Activated B cell treated with CpG ODN at 0.5 μM for 24 hours (primary cell): ENCODE measurements around the gene AIF1. TPM values are rescaled to one million over a fixed set of nuclear protein-coding genes. Genes with fewer than 3 reads are reported as not detected.

Source experiments
- ATAC-seq: fragments of 200-7000 bp; cut with Tn5 transposase; one replicate; pipeline ENCODE4 v1.10.0; 2021; ENCODE audit warnings: low read depth, mild to moderate bottlenecking, moderate library complexity
- CTCF ChIA-PET: fragments of 350-600 bp; sonication (Branson Sonifier 250); formaldehyde crosslinking; loops from one replicate; lab custom pipeline; 2021; ENCODE audit warnings: antibody characterized with exemption; lab: Charles Lee
- POLR2A ChIA-PET: fragments of 350-600 bp; sonication (Branson Sonifier 250); formaldehyde crosslinking; loops from one replicate; lab custom pipeline; 2021; ENCODE audit warnings: antibody characterized with exemption; lab: Charles Lee
- DNase-seq: peaks from one replicate; pipeline ENCODE4 v3.0.0; 2022
- H3K27ac Mint-ChIP-seq: one replicate; pipeline ENCODE4 v1.8.0; 2020; ENCODE audit warnings: mixed read lengths
- H3K27me3 Mint-ChIP-seq: one replicate; pipeline ENCODE4 v1.8.0; 2021; ENCODE audit warnings: mixed read lengths
- H3K36me3 Mint-ChIP-seq: one replicate; pipeline ENCODE4 v1.8.0; 2021; ENCODE audit warnings: low read depth, mixed read lengths
- H3K4me1 Mint-ChIP-seq: one replicate; pipeline ENCODE4 v1.8.0; 2021; ENCODE audit warnings: mixed read lengths
- H3K4me3 Mint-ChIP-seq: one replicate; pipeline ENCODE4 v1.8.0; 2020; ENCODE audit warnings: mild to moderate bottlenecking, mixed read lengths
- H3K9me3 Mint-ChIP-seq: one replicate; pipeline ENCODE4 v1.8.0; 2020; ENCODE audit warnings: mixed read lengths
- CTCF ChIP-seq: fragments of 200-600 bp; IDR thresholded peaks from one replicate; pipeline ENCODE4 v1.8.0; 2022; ENCODE audit warnings: antibody characterized with exemption, mild to moderate bottlenecking
- intact Hi-C: fragments of 100-400 bp; cut with micrococcal nuclease; formaldehyde crosslinking; loops from one replicate; pipeline ENCODE4 v1.15.1; 2024
- total RNA-seq: library from RNA; stranded (reverse); gene quantifications from 2 replicates; pipeline ENCODE4 v1.2.3, GENCODE V29; 2022

The AIF1 gene
- total RNA-seq, result 1.4 and 2.0 TPM in 2 replicates

GRCh38 chr6:31614684-31615578 lies at the start of gene AIF1:
Gene AIF1 (plus strand): TSS chr6:31615234. CDS start chr6:31615330, 96 bp downstream.
- Mint-ChIP-seq H3K4me1 (peaks cover 40% of the 10 kb centered on the region), H3K9me3 (peaks cover 1% of the 10 kb centered on the region), H3K27ac (peak within 1 kb of the TSS; percentile 80), H3K4me3 (peak within 1 kb of the TSS; percentile 44), H3K27me3 (no peaks in the 10 kb centered on the region), H3K36me3 (peaks cover under 1% of the 10 kb centered on the region)
- POLR2A ChIA-PET, result interaction anchor here (0.6 to 1.5 kb wide), 9 partner anchors 16 to 218 kb away, joined by 3 to 10 read pairs (median 4); partner anchors contain the start of genes BAG6, DDX39B and NCR3
- ATAC-seq, result peak; percentile 38
- no peak for DNase-seq
- intact Hi-C loops, result no loop called here
- TF ChIP-seq CTCF, result no peak
- CTCF ChIA-PET, result interaction anchor here (1.8 to 3.2 kb wide), 2 partner anchors 17 to 64 kb away, joined by 6 to 17 read pairs; no protein-coding TSS in a partner anchor

DNA sequence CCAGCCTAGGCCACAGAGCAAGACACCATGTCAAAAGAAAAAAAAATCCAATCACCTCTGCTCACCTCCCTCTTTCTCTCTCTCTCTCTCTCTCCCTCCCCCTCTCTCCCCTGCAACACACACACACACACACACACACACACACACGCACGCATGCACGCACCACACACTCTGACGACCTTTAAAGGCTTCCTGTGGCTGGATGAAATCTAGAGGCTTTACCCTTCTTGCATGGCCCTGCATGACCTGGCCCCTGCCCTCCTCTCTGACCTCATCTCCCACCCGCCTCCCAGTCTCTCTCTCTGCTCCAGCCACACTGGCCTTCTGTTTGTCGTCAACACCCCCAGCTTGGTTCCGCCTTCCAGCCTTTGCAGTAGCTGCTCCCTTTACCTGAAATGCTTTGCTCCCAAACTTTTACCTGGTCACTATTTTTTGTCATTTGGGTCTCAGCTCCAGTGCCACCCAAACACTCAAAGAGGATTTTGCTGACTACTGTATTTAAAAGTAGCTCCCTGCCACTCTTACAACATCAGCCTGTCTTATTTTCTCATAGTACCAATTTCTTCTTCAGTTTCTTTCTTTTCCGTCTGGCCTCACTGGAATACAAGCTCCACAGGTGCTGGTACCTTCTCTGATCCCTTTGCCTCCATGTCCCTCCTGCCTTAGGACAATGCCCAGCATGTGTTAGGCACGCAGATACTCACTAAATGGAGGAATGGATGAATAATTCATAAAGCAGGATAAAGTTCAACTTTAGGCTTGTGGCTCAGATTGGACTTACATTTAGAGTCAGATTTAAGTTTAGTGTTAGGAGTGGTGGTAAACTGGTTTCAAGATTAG lies 47.3 kb upstream of the AIF1 start:
- ATAC-seq (no peak), DNase-seq (no peak)
- H3K4me1 Mint-ChIP-seq, result peaks cover 84% of the 10 kb centered on the region
- peaks cover 22% of the 10 kb centered on the region for H3K36me3 Mint-ChIP-seq
- no peaks in the 10 kb centered on the region for H3K9me3 Mint-ChIP-seq
- CTCF ChIA-PET, result interaction anchor here (2.0 to 25.7 kb wide), 4 partner anchors 9 to 30 kb away, joined by 8 to 611 read pairs (median 12); partner anchors contain the start of genes ATP6V1G2, DDX39B and NFKBIL1
- H3K27me3 Mint-ChIP-seq, result no peaks in the 10 kb centered on the region
- POLR2A ChIA-PET, result interaction anchor here (0.6 to 25.3 kb wide), 5 partner anchors 10 to 106 kb away, joined by 3 to 1155 read pairs (median 51); partner anchors contain the start of genes LST1, LTB, NCR3 and NFKBIL1
- H3K4me3 Mint-ChIP-seq, result peak overlapping the region; percentile 45
- intact Hi-C loops, result loop anchor here (1.0 to 10.0 kb wide), 4 partner anchors 7 to 1057 kb away; partner anchors contain the start of gene PPP1R18
- H3K27ac Mint-ChIP-seq, result peak overlapping the region; percentile 93
- TF ChIP-seq CTCF, result no peak

- H3K4me3 Mint-ChIP-seq, result peak overlapping the region; percentile 45
- no peaks in the 10 kb centered on the region for H3K27me3 Mint-ChIP-seq
- ChIA-PET CTCF (interaction anchor here (2.0 to 25.7 kb wide), 5 partner anchors 9 to 30 kb away, joined by 8 to 611 read pairs (median 11); partner anchors contain the start of genes ATP6V1G2, DDX39B and NFKBIL1), POLR2A (interaction anchor here (0.6 to 25.3 kb wide), 5 partner anchors 10 to 148 kb away, joined by 3 to 1155 read pairs (median 51); partner anchors contain the start of genes LST1, LTB, NCR3 and NFKBIL1)
- intact Hi-C loops, result loop anchor here (1.0 to 10.0 kb wide), 4 partner anchors 8 to 1056 kb away; partner anchors contain the start of gene PPP1R18
- DNase-seq (peak; percentile 39), ATAC-seq (peak; percentile 71)
- H3K36me3 Mint-ChIP-seq, result peaks cover 24% of the 10 kb centered on the region
- TF ChIP-seq CTCF, result no peak
- H3K4me1 Mint-ChIP-seq, result peaks cover 84% of the 10 kb centered on the region
- peak overlapping the region; percentile 93 for H3K27ac Mint-ChIP-seq
- H3K9me3 Mint-ChIP-seq, result no peaks in the 10 kb centered on the region
These were observed 46.5 kb upstream of the AIF1 start for GRCh38 chr6:31568537-31568961.

GRCh38 chr6:31569861-31570536 lies 45.0 kb upstream of the AIF1 start:
- no peak for TF ChIP-seq CTCF
- Mint-ChIP-seq H3K27me3 (no peaks in the 10 kb centered on the region), H3K36me3 (peaks cover 24% of the 10 kb centered on the region), H3K4me3 (peak overlapping the region; percentile 45), H3K4me1 (peaks cover 87% of the 10 kb centered on the region), H3K27ac (peak overlapping the region; percentile 93), H3K9me3 (no peaks in the 10 kb centered on the region)
- no peak for DNase-seq
- POLR2A ChIA-PET, result interaction anchor here (0.7 to 25.3 kb wide), 8 partner anchors 7 to 1068 kb away, joined by 3 to 1155 read pairs (median 8); partner anchors contain the start of genes DDX39B, LST1, LTB and NCR3
- intact Hi-C loops, result loop anchor here (10.0 kb wide), 2 partner anchors 885 to 1055 kb away; partner anchors contain the start of gene PPP1R18
- CTCF ChIA-PET, result interaction anchor here (1.3 to 25.7 kb wide), 5 partner anchors 11 to 29 kb away, joined by 4 to 611 read pairs (median 10); partner anchors contain the start of genes ATP6V1G2, DDX39B and NFKBIL1
- ATAC-seq, result no peak
